GM21447 (cell line): Measurements from ENCODE around the gene KLHL14.

Experiments used
- ATAC-seq: cut with Tn5 transposase; IDR thresholded peaks from one replicate; pipeline ENCODE4 v1.9.1; 2021; ENCODE audit not compliant: unreplicated experiment

The KLHL14 gene

GRCh38 chr18:32770666-32771168 is 2.1 kb downstream of the KLHL14 start:
- no peak for ATAC-seq

GRCh38 chr18:32770054-32770665 is 2.7 kb downstream of the KLHL14 start:
- no peak for ATAC-seq

- no peak for ATAC-seq
These were observed 3.2 kb downstream of the KLHL14 start for GRCh38 chr18:32769586-32770053.

- no peak for ATAC-seq
These were observed 3.7 kb downstream of the KLHL14 start for GRCh38 chr18:32769071-32769585.

- ATAC-seq = no peak
These were observed 5.4 kb downstream of the KLHL14 start for GRCh38 chr18:32767400-32767799.

GRCh38 chr18:32764611-32765244 is 8.1 kb downstream of the KLHL14 start:
- ATAC-seq = no peak

GRCh38 chr18:32763293-32763692 is 9.5 kb downstream of the KLHL14 start:
- no peak for ATAC-seq

GRCh38 chr18:32761231-32761630 is 11.6 kb downstream of the KLHL14 start:
- no peak for ATAC-seq

- ATAC-seq = peak; percentile 95
These were observed 12.4 kb downstream of the KLHL14 start for GRCh38 chr18:32760391-32760790.

GRCh38 chr18:32759611-32760167 is 13.1 kb downstream of the KLHL14 start:
- no peak for ATAC-seq

- ATAC-seq = no peak
These were observed 18.1 kb downstream of the KLHL14 start for GRCh38 chr18:32754508-32755263.

- ATAC-seq = no peak
These were observed 19.1 kb downstream of the KLHL14 start for GRCh38 chr18:32753656-32754260.

- ATAC-seq = no peak
These were observed 22.5 kb downstream of the KLHL14 start for GRCh38 chr18:32750328-32750727.

GRCh38 chr18:32749809-32750208 is 23.0 kb downstream of the KLHL14 start:
- ATAC-seq = no peak

GRCh38 chr18:32742579-32742978 is 30.2 kb downstream of the KLHL14 start:
- ATAC-seq = no peak

GRCh38 chr18:32735781-32736180 is 37.0 kb downstream of the KLHL14 start:
- no peak for ATAC-seq

- no peak for ATAC-seq
These were observed 38.4 kb downstream of the KLHL14 start for GRCh38 chr18:32734442-32734841.

GRCh38 chr18:32732165-32732564 is 40.7 kb downstream of the KLHL14 start:
- ATAC-seq = no peak

- peak; percentile 96 for ATAC-seq
These were observed 42.2 kb downstream of the KLHL14 start for GRCh38 chr18:32730620-32731091.

- ATAC-seq = no peak
These were observed 42.8 kb downstream of the KLHL14 start for GRCh38 chr18:32730068-32730467.
